NCI-H1105 treated with DMSO at 0.1 percent for 48 hours (cell line): ENCODE data around the gene FRMD5.
"Not testable (repeated sequence)": the region's sequence is repeated elsewhere in the genome, so short reads cannot be mapped to it uniquely, and the experiment has no call there.

Experiments used
- DNase-seq: peaks from one replicate; lab custom pipeline; 2025; lab: John Stamatoyannopoulos, UW

The FRMD5 gene

DNA sequence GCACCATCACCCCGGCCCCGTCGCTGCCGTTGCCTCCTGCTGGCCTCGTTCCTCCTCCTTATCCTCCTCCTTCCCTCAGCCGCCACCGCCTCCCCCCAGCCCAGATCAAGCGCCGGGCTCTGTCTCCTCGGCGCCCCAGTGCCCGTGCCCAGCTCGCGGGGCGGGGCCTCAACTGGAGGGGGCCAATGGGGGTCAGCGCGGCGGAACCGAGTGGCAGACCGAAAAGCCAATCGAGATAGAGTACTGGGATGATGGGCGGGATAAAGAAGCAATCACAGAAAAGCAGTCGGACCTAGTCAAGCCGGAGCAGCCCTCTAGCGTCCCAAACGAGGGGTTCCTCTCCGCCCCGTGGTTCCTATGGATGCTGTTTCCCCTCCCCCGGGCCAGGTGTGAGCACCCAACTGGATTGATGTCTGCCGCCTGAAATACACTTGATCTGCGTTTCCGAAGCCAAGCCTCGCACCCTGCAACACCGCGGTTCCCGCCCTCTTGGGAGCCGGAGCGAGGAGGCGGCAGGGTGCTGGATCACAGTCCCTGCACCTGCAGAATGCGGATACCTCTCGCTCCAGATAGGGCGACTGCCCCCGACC is at the start of gene FRMD5:
FRMD5 (minus strand) TSS at position 121 of the 590 bp plus-strand sequence.
- peak; percentile 94 for DNase-seq

DNA sequence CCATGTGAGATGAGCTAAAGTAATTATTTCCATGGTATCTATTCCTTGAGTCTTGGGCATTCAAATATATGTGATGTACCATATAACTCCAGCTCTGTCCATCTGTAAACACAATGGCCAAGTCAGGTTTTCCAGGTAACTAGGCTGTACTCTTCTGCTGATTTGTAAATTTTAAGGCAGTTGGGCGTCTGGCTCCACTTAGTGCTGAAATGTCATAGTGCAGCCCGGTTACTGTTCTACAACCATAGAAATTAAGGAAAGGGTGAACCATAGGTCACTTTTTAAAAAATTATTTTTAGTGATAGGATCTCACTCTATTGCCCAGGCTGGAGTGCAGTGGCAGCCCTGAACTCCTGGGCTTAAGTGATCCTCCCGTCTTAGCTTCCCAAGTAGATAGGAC is 48.8 kb upstream of the FRMD5 start:
- DNase-seq, result no peak

DNA sequence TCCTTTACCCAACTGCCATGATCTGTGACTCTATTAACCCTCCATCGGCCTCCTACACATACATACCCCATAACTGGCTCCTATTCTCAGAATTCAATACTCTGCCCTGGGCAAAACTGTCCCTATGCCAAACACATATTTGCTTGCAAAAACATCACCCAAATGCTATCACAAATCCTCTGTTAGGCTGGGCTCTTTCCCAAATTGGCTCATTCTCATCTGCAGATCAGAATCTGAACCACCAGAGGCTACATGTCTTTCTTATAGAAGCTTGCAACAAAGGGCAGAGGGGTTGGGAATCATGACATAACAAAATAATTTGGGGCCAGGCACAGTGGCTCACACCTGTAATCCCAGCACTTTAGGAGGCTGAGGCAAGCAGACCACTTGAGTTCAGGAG is 48.1 kb upstream of the FRMD5 start:
- no peak for DNase-seq

DNA sequence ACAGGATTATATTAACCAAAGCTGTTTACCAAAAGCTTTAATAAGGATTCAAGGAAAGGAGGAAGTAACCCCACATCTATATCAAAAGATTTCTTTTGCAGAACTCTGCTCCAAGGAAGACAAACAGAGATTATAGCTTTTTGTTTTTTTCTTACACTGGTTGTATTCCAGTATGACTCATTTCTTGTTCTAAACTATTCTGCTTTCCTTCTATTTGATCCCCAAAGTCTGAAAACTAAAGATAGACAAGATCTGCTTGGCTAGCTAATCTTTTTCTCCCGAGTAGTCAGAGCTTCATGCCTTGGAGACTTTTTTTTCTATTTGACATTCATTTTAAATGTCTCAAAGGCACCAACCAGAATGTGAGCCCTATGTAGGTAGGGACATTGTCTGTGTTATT is 36.8 kb upstream of the FRMD5 start:
- no peak for DNase-seq

DNA sequence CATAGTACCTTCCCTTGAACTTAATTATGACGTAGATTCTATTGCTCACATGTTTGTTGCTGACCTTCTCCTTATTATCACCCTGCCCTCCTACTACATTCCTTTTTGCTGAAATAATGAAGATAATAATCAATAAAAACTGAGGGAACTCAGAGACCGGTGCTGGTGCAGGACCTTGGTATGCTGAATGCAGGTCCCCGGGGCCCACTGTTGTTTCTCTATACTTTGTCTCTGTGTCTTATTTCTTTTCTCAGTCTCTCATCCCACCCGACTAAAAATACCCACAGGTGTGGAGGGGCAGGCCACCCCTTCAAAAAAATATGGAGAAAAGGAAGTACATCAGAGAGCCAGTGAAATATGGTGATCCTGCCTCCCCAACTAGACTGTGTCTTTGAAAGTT is 34.2 kb upstream of the FRMD5 start:
- DNase-seq, result not testable (repeated sequence)

DNA sequence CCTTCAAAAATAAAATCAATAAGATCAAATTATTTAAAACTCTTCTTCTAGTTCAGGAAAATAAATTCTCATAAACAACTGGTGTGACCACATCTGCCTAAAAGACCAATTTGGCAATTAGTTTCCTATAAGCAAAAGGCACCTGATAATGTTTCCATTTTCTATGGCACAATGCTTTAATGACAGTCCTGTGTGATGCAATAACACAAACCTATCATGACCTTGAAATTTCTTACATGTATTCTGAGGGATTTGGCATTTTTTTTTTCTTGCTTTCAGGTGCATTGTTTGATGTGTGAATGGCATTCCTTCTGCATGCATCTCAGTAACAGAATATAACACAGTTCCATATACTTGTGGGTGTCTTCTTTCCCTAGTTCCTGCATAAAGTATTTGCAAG is 32.5 kb upstream of the FRMD5 start:
- DNase-seq, result no peak

DNA sequence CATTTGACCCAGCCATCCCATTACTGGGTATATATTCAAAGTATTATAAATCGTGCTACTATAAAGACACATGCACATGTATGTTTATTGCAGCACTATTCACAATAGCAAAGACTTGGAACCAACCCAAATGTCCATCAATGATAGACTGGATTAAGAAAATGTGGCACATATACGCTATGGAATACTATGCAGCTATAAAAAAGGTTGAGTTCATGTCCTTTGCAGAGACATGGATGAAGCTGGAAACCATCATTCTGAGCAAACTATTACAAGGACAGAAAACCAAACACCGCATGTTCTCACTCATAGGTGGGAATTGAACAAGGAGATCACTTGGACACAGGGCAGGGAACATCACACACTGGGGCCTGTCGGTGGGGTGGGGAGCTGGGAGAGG is 31.9 kb upstream of the FRMD5 start:
- DNase-seq, result not testable (repeated sequence)

DNA sequence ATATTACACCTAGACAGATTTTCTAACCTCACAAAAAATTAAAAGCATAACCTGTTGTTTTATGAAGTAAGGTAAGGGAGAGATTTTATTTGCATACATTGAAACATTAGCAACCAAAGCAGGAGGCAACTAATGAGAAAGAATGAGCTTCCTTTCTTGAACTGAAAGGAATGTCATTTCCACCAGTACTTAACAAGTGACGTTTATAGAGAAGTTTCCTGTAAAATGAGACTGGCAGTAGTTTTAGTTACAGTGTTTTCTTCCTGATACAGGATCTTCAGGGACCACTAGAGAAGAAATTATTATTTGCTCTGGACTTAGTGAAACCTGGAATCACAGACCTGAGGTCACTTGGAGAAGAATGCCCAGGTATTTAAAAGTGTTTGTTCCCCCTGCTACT is 27.4 kb upstream of the FRMD5 start:
- DNase-seq, result no peak

DNA sequence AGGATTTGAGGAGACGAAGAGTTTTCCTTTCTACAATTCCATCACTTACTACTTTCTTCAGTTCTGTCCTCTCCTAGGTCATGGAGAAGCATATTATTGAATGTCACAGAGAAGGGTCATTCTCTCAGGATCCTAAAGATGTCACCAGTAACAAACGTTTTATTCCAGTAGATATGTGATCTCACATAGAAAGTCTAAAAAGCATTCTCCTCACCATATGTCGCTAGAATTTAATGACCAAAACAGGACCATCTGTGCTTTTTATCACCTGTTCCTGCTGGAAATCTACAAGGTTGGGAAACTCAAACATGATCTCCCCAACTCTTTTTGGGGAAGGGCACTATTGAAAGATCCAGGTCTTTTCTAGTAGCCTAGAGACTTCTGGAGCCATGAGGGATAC is 24.0 kb upstream of the FRMD5 start:
- DNase-seq, result no peak

DNA sequence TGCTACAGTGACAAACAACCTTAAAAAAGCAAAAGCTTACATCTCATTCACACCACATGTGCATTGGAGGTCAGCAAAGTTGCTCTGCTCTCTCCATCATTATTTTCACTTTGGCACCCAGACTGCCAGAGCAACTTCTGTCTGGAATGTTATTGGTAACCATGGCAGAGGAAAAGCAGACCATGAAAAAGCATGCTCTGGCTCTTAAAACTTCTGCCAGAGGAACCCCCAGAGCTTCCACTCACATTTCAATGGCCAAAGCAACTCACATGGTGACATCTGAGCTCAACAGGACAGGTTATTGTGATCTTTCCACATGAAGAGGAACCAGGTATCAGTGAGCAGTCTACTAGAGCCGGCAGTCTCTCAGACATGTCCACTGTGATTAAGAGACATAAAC is 21.9 kb upstream of the FRMD5 start:
- no peak for DNase-seq

DNA sequence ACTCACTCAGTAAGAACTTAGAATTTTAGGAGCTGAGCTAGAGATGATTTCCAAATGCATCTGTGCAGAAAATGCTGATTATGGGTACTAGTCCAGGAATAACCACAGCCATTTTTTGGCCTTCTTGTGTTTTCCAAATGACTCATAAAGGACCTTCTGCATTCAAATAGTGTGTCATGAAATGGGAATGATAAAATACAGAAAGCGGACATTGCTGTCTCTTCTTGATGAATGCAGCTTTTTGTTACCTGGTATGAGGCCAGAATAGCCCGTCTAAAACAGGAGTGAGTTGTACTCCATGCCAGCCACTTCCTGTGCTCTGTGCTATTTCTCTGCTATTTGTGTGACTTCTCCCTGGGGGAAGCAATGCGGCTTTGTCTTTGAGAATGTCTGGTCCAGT is 20.5 kb upstream of the FRMD5 start:
- no peak for DNase-seq

DNA sequence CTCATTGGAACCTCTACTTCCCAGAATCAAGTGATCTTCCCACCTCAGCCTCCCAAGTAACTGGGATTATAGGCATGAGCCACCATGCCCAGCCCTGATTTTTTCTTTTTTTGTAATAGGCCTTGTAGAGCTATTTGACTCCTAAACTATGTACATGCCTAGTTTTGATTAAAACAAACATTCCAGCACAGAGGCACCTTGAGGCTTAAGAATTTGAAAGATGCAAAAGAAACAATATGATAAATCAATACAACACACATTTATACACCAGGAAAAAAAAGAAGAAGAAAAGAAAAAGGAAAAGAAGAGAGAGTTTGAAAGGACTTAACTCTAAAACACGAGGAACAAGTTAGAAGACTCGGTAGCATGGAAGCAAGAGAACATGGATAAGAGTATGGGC is 13.9 kb upstream of the FRMD5 start:
- no peak for DNase-seq

DNA sequence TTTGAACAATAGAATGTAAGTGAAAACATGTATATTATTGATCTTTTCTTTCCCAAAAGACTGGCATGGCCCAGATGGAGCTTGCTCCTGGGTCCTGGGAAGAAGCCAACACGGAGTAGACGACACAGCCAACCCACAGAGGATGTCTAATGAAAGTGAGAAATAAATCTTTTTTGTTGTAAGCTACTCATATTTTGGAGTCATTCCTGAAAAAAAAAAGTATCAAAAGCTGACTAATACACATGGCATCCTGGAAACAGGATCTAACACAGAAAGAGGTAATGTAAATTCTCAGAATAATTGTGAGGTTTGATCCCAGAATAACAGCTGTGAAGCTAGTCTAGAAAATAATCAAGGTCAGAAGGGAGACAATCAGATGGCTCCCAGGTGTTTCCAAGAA is 12.6 kb upstream of the FRMD5 start:
- DNase-seq, result no peak

DNA sequence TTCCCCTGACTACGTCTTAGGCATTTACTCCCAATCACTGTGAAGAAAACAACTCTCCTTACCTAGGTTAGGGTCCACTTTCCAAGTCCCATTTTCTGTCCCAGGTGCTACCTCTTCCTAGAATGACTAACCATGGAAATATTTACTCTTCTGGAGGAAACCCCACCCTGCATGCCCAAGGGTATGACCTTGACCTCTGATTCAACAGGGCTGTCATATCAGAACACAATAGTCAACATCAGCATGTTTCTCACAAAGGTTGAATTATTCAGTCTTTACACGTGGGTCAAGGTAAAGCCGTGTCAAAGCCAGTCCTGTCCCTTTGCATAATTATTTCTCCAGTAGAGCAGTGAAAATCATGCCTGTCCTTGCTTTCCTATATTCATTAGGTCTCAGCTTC is 4.3 kb upstream of the FRMD5 start:
- DNase-seq, result no peak

DNA sequence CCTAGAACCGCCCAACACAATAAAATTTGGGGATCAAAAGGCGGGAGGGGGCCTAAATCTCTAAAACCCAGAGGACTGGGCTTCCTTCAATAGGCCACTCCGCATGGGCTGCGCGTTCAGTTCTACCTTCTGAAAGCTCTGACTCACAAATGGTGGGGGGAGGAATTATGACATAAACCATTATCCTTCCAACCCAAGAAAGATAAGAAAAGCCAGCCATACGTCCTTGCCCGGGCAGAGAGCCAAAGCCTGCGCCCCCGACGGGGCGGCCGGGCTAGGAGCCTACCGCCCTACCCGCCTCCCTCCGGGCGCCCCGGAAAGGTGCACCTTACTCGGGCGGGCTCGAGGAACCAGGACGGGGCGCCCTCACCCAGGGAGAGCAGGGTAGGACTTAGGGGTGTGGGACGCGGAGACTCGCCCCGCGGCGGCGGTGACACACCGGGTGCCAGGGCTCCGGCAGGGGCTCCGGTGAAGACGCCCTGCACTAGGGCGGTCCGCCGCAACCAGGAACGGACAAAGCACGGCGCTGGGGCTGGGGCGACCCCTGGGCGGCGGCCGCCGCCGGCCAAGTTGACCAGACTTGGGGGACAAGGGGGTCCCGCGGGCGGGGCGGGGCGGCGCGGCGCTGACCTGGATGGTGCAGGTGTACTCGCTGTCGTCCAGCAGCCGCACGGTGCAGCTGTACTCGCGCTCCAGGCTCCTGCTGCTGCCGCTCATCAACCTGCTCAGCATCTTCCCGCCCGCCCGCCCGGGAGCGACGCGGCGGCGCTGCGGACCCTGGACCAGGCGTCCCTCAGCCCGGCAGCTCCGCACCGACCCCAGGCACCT is 534 bp downstream of the FRMD5 start:
- DNase-seq, result peak; percentile 21

DNA sequence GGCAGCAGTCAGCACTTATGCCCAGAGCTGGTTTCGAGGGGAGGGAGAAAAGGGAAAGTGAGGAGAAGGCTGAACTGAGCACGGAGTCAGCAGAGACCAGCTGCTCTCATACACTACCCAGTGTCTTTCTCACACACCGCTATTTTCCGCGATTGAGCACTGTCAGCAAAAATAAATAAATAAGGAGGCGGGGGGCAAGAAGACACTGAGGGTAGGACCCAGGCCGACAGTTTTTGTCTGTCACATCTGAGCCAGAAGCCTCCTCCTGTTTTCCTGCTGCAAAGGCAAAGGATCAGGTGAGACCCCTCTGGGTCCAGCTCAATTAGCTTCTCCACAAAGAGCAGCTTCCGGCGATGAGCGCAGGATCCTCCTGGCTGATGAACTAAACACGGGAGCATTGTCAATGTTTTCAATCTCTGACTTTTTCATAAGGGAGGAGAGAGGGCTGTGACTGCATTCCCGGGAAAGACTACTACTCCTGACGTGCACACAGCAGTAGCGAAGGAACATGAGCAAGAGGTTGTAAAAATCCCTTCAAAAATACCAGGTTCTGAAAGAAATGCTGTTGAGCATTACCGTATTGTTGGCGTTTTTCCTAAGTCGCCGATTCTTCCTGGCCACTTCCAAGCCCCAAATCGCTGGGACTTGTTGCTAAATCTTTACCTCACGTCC is 1.3 kb downstream of the FRMD5 start:
- DNase-seq, result peak; percentile 39

DNA sequence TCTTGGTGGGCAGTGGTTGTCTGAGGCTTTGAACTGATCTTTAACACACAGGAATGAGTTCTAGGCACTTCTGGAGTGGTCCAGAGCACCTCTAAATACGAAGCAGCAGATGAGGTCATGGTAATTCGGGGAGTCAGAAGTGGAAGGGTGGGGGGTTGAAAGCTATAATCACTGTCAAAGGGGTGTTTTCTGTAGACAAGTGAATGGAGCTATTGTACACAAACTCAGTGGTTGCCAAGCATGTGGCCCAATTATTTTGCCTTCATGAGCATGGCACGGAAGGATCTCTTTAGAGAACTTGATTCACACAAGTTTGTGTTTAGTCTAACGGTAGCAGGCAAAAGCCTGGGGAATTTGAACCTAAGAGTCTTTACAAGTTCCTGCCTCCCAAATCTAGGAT is 6.3 kb downstream of the FRMD5 start:
- no peak for DNase-seq

DNA sequence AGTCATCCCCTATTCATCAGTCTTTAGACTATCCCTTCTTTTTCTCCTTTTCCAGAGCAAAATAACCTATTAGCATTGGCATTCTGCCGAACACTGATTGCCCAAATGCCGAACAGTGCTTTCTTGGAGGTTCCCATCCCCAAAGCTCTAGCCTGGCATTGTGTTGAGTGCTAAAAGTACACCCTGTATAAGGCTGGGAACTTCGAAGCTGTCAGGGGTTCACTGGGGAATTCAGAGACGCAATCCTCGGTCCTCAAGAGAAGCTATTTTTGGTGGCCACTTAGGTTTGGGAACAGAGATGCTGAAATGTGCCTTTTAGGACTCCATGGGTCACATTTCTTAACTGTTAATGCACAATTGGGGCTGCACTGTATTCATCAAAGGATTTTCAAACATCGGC is 8.4 kb downstream of the FRMD5 start:
- DNase-seq, result no peak

DNA sequence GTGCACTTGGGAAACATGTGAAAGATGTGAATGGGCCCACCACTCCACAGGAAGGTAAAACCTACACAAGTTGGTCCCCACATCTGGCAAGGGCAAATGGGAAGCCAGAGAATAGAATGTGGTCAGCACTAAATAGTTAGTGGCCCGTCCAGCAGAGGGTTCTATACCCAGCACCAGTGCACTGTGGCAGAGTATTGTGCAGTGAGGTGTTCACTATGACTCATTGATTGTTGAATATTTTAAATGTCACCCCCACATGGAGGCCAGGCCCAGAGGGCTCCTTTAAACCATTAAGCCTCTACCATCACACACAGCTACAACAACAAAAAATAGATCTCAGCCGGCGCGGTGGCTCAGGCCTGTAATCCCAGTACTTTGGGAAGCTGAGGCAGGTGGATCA is 11.7 kb downstream of the FRMD5 start:
- no peak for DNase-seq

DNA sequence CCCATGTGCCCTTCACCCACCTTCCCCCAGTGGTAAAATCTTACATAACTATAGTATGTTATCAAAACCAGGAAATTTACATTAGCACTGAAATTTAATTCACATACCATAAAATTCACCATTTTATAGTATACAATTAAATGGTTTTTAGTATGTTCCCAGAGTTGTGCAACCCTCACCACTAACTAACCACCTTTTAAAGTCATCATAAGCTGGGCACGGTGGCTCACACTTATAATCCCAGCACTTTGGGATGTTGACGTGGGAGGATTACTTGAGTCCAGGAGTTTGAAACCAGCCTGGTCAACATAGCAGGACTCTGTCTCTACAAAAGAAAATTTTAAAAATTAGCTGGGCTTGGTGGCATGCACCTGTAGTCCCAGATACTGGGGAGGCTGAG is 13.7 kb downstream of the FRMD5 start:
- no peak for DNase-seq

DNA sequence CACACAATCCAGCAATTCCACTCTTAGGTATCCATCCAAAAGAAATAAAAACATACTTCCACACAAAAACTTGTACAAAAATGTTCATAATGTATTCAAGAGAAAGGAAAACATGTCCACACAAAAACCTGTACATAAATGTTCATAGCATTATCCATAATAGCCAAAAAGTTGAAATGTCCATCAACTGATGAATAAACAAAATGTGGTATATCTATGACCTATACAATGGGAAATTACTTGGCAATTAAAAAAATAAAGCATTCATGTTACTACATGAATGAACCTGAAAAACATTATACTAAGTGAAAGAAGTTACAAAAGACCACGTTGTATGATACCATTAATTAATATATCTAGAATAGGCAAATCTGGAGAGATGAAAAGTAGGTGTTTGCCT is 17.9 kb downstream of the FRMD5 start:
- no peak for DNase-seq

DNA sequence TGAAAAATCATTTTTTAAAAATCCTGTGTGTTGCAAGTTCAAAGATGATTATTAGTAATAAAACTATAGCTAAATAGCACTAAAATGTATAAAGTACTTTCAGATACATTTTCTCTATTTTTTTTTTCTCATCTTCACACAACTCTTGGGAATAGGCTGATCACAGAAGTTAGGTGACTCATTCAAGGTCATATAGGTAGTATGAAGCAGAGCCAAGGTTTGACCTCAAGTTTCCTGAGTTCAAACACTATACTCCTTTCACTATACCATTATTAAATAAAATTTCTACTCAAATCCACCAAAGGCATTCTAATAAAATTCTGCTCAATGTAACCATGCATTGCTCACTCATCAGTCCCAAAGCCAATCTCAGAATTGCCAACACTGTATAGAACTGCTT is 21.3 kb downstream of the FRMD5 start:
- DNase-seq, result no peak

DNA sequence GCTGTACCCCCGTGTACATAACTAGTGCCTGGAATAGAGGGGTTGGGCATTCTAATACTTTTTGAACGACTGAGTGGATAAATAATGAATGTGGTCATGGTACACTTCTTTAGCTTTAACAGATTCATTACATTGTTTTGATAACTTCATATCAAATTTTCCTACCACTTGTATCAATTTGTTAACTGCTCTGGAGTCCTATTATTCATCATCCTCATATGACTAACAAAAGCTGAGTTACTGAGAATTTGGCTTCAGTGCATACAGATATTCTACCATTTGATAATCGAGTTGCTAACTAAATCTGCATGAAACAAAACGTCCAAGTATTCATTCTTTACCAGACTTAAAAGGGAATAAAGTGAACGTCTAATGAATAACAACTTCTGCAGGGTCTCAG is 31.7 kb downstream of the FRMD5 start:
- no peak for DNase-seq
